Caco-2 (cell line): ENCODE data around the gene SEMA4A. TPM values are rescaled to one million over a fixed set of nuclear protein-coding genes. Genes with fewer than 3 reads are reported as not detected.

Source experiments
- BruUV-seq: library from RNA; stranded (reverse); fragments of 400-500 nt; replicated peaks from 2 replicates; lab custom pipeline; 2021; lab: Mats Ljungman, UMichigan
- CTCF ChIA-PET: fragments of 300-600 bp; sonication (Branson Sonifier 250); formaldehyde crosslinking; loops from one replicate; lab custom pipeline; 2022; ENCODE audit warnings: antibody characterized with exemption; lab: Charles Lee
- POLR2A ChIA-PET: fragments of 300-600 bp; sonication (Branson Sonifier 250); formaldehyde crosslinking; loops from one replicate; lab custom pipeline; 2022; ENCODE audit warnings: antibody characterized with exemption; lab: Charles Lee
- DNase-seq, 2 experiments: peaks; one replicate each; pipeline versions ENCODE4 v3.0.0 to v3.0.0-alpha.2; 2020 to 2022
- H3K27me3 ChIP-seq: replicated peaks from 2 replicates; pipeline ENCODE4 v1.6.0; 2011; ENCODE audit warnings: low read length; ENCODE audit not compliant: control insufficient read depth, insufficient read depth
- H3K36me3 ChIP-seq: 2 replicates; pipeline ENCODE4 v1.5.1; 2011; ENCODE audit warnings: low read length; ENCODE audit not compliant: control insufficient read depth, insufficient read depth
- H3K4me1 ChIP-seq: fragments of 250-450 bp; sonication (Bioruptor Pico); 2 replicates; pipeline ENCODE4 v1.5.1; 2020; ENCODE audit warnings: mild to moderate bottlenecking
- H3K4me3 ChIP-seq: 2 replicates; pipeline ENCODE4 v1.5.1; 2011; ENCODE audit warnings: low read depth, mild to moderate bottlenecking, control low read depth, low read length
- H3K9me3 ChIP-seq: fragments of 250-450 bp; sonication (Bioruptor Pico); 2 replicates; pipeline ENCODE4 v1.5.1; 2020; ENCODE audit warnings: mild to moderate bottlenecking, moderate library complexity
- H3K27ac Mint-ChIP-seq: one replicate; pipeline ENCODE4 v1.8.0; 2022; ENCODE audit warnings: mixed read lengths; ENCODE audit not compliant: unreplicated experiment
- H3K27me3 Mint-ChIP-seq: one replicate; pipeline ENCODE4 v1.8.0; 2022; ENCODE audit warnings: mixed read lengths; ENCODE audit not compliant: insufficient read depth, unreplicated experiment
- H3K36me3 Mint-ChIP-seq: one replicate; pipeline ENCODE4 v1.8.0; 2022; ENCODE audit warnings: mild to moderate bottlenecking, mixed read lengths; ENCODE audit not compliant: insufficient read depth, unreplicated experiment
- H3K4me1 Mint-ChIP-seq: one replicate; pipeline ENCODE4 v1.8.0; 2022; ENCODE audit warnings: low read depth, mixed read lengths; ENCODE audit not compliant: unreplicated experiment
- H3K4me3 Mint-ChIP-seq: one replicate; pipeline ENCODE4 v1.8.0; 2022; ENCODE audit warnings: mild to moderate bottlenecking, moderate library complexity, mixed read lengths; ENCODE audit not compliant: unreplicated experiment
- H3K9me3 Mint-ChIP-seq: one replicate; pipeline ENCODE4 v1.8.0; 2022; ENCODE audit warnings: mixed read lengths; ENCODE audit not compliant: unreplicated experiment
- intact Hi-C: fragments of 100-400 bp; cut with micrococcal nuclease; formaldehyde crosslinking; loops from one replicate; pipeline ENCODE4 v1.10.0; 2022; ENCODE audit not compliant: unreplicated experiment
- total RNA-seq: library from RNA; stranded (reverse); gene quantifications from 2 replicates; pipeline ENCODE4 v1.2.3, GENCODE V29; 2022
- TF ChIP-seq, protein P1 (sequence below), 2 experiments: fragments of 200-600 bp in 1 of 2; IDR thresholded peaks; 1 replicate in 1 of 2; 2 replicates in 1 of 2; pipeline versions ENCODE4 v1.5.1 to v1.8.0; 2011 to 2022; ENCODE audit warnings: antibody characterized with exemption in 1 of 2, control low read depth in 1 of 2, inconsistent platforms in 1 of 2, low read depth in 1 of 2, low read length in 1 of 2, mild to moderate bottlenecking in 1 of 2, moderate library complexity in 1 of 2; ENCODE audit not compliant: insufficient read depth in 1 of 2, severe bottlenecking in 1 of 2, unreplicated experiment in 1 of 2

SEMA4A gene
- total RNA-seq, 1 experiment from 2014 or later: 0.52 TPM

DNA sequence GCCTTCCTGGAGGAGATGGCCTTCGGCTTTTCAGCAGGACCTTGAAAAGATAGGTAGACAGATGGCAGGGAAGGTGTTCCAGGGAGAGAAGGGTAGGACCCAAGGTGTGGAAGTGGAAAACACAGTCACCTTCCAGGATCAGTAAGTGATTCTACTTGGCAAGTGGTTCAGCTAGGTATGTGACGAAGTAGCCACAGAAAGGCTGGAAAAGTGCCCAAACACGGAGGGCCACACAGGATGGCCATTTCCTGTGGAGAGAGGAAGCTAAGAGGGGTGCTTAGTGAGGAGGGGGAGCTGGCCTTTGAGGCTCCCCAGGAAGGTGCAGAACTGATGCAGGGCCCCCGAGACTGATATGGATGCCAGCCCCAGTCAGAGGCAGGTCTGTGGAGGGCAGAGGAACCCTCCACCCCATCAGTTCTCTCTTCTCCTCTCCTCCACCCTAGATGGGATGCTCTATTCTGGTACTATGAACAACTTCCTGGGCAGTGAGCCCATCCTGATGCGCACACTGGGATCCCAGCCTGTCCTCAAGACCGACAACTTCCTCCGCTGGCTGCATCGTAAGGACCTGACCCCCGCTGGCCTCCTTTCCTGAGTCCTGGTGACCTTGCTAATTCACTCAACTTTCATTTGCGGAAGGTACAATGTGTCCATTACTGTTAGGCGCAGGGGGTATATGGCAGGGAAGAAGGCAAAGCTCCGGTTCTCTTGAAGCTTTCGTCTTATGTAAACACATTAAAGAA lies 6.8 kb downstream of the SEMA4A start:
- H3K9me3 Mint-ChIP-seq: peaks cover under 1% of the 10 kb centered on the region
- Histone ChIP-seq H3K4me1 (no peaks in the 10 kb centered on the region), H3K36me3 (no peaks in the 10 kb centered on the region), H3K9me3 (no peaks in the 10 kb centered on the region), H3K27me3 (no peaks in the 10 kb centered on the region), H3K4me3 (no peak overlapping the region)
- no peak for DNase-seq
- TF ChIP-seq, protein P1, sequence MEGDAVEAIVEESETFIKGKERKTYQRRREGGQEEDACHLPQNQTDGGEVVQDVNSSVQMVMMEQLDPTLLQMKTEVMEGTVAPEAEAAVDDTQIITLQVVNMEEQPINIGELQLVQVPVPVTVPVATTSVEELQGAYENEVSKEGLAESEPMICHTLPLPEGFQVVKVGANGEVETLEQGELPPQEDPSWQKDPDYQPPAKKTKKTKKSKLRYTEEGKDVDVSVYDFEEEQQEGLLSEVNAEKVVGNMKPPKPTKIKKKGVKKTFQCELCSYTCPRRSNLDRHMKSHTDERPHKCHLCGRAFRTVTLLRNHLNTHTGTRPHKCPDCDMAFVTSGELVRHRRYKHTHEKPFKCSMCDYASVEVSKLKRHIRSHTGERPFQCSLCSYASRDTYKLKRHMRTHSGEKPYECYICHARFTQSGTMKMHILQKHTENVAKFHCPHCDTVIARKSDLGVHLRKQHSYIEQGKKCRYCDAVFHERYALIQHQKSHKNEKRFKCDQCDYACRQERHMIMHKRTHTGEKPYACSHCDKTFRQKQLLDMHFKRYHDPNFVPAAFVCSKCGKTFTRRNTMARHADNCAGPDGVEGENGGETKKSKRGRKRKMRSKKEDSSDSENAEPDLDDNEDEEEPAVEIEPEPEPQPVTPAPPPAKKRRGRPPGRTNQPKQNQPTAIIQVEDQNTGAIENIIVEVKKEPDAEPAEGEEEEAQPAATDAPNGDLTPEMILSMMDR (IDR thresholded peaks at IDR 0.05; ENCODE audit: insufficient read depth in 1 of 2, low read depth in 1 of 2, low read length in 1 of 2, severe bottlenecking in 1 of 2, unreplicated experiment in 1 of 2): no peak
- no peak overlapping the region for H3K4me3 Mint-ChIP-seq
- no TSS peak for BruUV-seq
- no peaks in the 10 kb centered on the region for H3K27me3 Mint-ChIP-seq
- ChIA-PET CTCF (interaction anchor here (0.6 kb wide), 1 partner anchor 24 kb away, joined by 3 read pairs; no protein-coding TSS in a partner anchor), POLR2A (no interaction called here)
- no peak overlapping the region for H3K27ac Mint-ChIP-seq
- no peaks in the 10 kb centered on the region for H3K4me1 Mint-ChIP-seq
- H3K36me3 Mint-ChIP-seq: no peaks in the 10 kb centered on the region
- intact Hi-C loops: no loop called here

DNA sequence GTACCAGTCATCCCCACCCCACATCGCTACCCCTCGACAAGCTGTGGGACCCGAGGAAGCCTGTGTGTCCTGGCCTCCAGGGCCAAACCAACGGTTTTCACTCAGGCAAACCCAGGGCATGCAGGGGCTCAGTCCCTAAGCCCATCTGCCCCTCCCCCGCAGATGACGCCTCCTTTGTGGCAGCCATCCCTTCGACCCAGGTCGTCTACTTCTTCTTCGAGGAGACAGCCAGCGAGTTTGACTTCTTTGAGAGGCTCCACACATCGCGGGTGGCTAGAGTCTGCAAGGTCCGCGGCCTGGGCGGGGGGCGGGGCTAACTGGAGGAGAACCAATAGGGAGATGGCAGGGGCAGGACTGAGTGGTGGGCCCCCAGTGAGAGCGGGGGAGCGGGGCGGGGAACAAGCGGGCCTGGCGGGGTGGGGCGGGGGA lies 7.4 kb downstream of the SEMA4A start:
- Mint-ChIP-seq H3K4me1 (no peaks in the 10 kb centered on the region), H3K9me3 (peaks cover 6% of the 10 kb centered on the region), H3K36me3 (no peaks in the 10 kb centered on the region), H3K4me3 (no peak overlapping the region), H3K27me3 (no peaks in the 10 kb centered on the region), H3K27ac (no peak overlapping the region)
- TF ChIP-seq, protein P1 (IDR thresholded peaks at IDR 0.05; ENCODE audit: insufficient read depth in 1 of 2, low read depth in 1 of 2, low read length in 1 of 2, severe bottlenecking in 1 of 2, unreplicated experiment in 1 of 2): no peak
- POLR2A ChIA-PET: no interaction called here
- peaks cover 2% of the 10 kb centered on the region; the same call in 1 of the 2 replicates for H3K9me3 ChIP-seq
- CTCF ChIA-PET: no interaction called here
- BruUV-seq: no TSS peak
- no peaks in the 10 kb centered on the region for H3K4me1 ChIP-seq
- H3K36me3 ChIP-seq: no peaks in the 10 kb centered on the region
- no peaks in the 10 kb centered on the region for H3K27me3 ChIP-seq
- no peak for DNase-seq
- H3K4me3 ChIP-seq: no peak overlapping the region
- intact Hi-C loops: no loop called here

DNA sequence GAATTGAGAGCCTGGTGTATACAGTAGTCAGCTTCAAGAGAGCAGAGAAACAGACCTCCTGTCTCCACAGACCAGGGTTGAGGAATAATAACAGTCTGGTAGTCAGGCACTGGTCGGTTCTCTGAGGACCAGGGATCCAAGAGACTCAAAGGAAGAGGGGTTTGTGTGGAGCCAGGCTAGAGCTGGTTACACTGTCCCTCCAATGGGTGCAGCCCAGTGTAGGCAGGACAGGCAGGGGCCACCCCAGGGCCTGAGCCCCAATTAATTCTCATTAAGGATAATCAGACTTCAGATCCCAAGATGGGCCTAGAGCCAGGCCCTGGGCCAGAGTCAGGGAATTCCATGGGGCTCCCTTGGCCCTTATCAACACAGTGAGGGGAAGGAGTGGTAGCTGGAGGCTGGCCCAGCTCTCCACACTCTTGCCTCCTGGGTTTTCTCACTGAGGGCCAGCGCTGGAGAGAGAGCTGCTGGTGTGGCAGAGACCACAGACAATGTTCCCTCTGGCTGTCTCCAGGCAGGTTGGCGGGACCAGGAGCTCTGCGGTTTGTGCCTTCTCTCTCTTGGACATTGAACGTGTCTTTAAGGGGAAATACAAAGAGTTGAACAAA lies 9.1 kb downstream of the SEMA4A start:
- Mint-ChIP-seq H3K4me1 (no peaks in the 10 kb centered on the region), H3K9me3 (peaks cover 6% of the 10 kb centered on the region), H3K36me3 (no peaks in the 10 kb centered on the region), H3K27me3 (no peaks in the 10 kb centered on the region), H3K4me3 (no peak overlapping the region), H3K27ac (no peak overlapping the region)
- TF ChIP-seq, protein P1 (IDR thresholded peaks at IDR 0.05; ENCODE audit: insufficient read depth in 1 of 2, low read depth in 1 of 2, low read length in 1 of 2, severe bottlenecking in 1 of 2, unreplicated experiment in 1 of 2): no peak
- intact Hi-C loops: no loop called here
- ChIA-PET CTCF (interaction anchor here (0.5 kb wide), 1 partner anchor 67 kb away, joined by 3 read pairs; no protein-coding TSS in a partner anchor), POLR2A (interaction anchor here (0.6 to 0.9 kb wide), 2 partner anchors 50 to 227 kb away, joined by 3 to 12 read pairs; partner anchors contain the start of gene PMF1)
- H3K36me3 ChIP-seq: no peaks in the 10 kb centered on the region
- H3K4me1 ChIP-seq: no peaks in the 10 kb centered on the region
- peaks cover 2% of the 10 kb centered on the region; the same call in 1 of the 2 replicates for H3K9me3 ChIP-seq
- DNase-seq: no peak
- H3K27me3 ChIP-seq: no peaks in the 10 kb centered on the region
- no peak overlapping the region for H3K4me3 ChIP-seq
- no TSS peak for BruUV-seq
